ENCODE measurements around the gene RNF220. TPM values are rescaled to one million over a fixed set of nuclear protein-coding genes. Genes with fewer than 3 reads are reported as not detected.

Gene RNF220
- total RNA-seq, 1 donor from 2014 or later: 47.1 TPM

- no peaks in the 10 kb centered on the region for H3K79me2 ChIP-seq (ENCODE audit: insufficient read depth, low read length)
- Mint-ChIP-seq H3K36me3 (ENCODE audit: low read depth, unreplicated experiment) (no peaks in the 10 kb centered on the region), H3K4me1 (ENCODE audit: low read depth, unreplicated experiment) (peaks cover 14% of the 10 kb centered on the region), H3K4me3 (ENCODE audit: unreplicated experiment) (no peak overlapping the region), H3K9me3 (ENCODE audit: unreplicated experiment) (peaks cover 1% of the 10 kb centered on the region), H3K27me3 (ENCODE audit: low read depth, unreplicated experiment) (peaks cover 39% of the 10 kb centered on the region), H3K27ac (ENCODE audit: unreplicated experiment) (no peak overlapping the region)
- H3K27ac ChIP-seq (ENCODE audit: low read depth, low read length): no peak overlapping the region
- no peak for TF ChIP-seq EZH2 (IDR thresholded peaks at IDR 0.05; ENCODE audit: insufficient read depth, low read length)
- TF ChIP-seq, protein P1, sequence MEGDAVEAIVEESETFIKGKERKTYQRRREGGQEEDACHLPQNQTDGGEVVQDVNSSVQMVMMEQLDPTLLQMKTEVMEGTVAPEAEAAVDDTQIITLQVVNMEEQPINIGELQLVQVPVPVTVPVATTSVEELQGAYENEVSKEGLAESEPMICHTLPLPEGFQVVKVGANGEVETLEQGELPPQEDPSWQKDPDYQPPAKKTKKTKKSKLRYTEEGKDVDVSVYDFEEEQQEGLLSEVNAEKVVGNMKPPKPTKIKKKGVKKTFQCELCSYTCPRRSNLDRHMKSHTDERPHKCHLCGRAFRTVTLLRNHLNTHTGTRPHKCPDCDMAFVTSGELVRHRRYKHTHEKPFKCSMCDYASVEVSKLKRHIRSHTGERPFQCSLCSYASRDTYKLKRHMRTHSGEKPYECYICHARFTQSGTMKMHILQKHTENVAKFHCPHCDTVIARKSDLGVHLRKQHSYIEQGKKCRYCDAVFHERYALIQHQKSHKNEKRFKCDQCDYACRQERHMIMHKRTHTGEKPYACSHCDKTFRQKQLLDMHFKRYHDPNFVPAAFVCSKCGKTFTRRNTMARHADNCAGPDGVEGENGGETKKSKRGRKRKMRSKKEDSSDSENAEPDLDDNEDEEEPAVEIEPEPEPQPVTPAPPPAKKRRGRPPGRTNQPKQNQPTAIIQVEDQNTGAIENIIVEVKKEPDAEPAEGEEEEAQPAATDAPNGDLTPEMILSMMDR (IDR thresholded peaks at IDR 0.05; ENCODE audit: insufficient read depth, low read depth, low read length): no peak
- no peaks in the 10 kb centered on the region for H4K20me1 ChIP-seq (ENCODE audit: insufficient read depth, low read length)
- no peak overlapping the region for H3K4me3 ChIP-seq (ENCODE audit: insufficient read depth, low read depth, low read length)
- no peak overlapping the region for H3K4me2 ChIP-seq (ENCODE audit: low read length)
- peaks cover 3% of the 10 kb centered on the region for H3K4me1 ChIP-seq (ENCODE audit: insufficient read depth, low read length)
- DNase-seq (ENCODE audit: low read depth) (no peak), FAIRE-seq (no peak)
- no peak overlapping the region for H3K9ac ChIP-seq (ENCODE audit: low read length)
- H2AFZ ChIP-seq (ENCODE audit: low read depth, low read length): no peak overlapping the region
- H3K9me3 ChIP-seq (ENCODE audit: insufficient read depth, low read depth, low read length): no peaks in the 10 kb centered on the region
- H3K27me3 ChIP-seq (ENCODE audit: insufficient read depth, low read length): peaks cover 35% of the 10 kb centered on the region
- no peaks in the 10 kb centered on the region for H3K36me3 ChIP-seq (ENCODE audit: insufficient read depth, low read length)
Observed at GRCh38 chr1:44511769-44512168, 106.7 kb downstream of the RNF220 start.

DNA sequence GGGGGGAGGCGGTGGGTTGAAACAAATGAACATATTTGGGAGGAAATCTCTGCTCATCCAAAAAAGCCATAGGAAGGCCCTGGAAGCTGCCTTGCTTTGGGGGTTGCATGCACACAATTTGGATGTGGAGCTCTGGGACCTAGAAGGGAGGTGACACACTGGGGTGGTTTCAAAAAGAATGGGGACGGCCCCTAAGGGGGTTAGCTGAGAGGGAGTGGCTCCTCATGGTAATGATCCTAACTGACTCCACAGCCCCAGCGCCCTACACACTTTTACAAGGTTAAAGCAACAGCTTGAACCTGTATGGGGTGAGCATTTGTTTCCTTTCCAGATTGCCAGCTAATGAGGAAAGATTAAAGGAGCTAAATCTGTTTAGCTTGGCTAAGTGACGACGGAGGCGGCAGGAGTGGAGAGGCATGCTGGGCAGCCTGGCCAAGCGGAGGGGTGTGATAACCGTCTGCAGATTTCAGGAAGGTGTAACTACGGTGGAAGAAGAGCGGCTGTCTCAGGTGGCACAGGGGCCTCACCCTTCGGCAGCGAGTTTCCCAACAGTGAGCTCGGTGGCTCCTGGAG, 107.3 kb downstream of the RNF220 start:
- no peaks in the 10 kb centered on the region for H3K36me3 ChIP-seq (ENCODE audit: insufficient read depth, low read length)
- Mint-ChIP-seq H3K4me3 (ENCODE audit: unreplicated experiment) (peak overlapping the region; percentile 17), H3K27me3 (ENCODE audit: low read depth, unreplicated experiment) (peaks cover 36% of the 10 kb centered on the region), H3K36me3 (ENCODE audit: low read depth, unreplicated experiment) (peaks cover 3% of the 10 kb centered on the region), H3K27ac (ENCODE audit: unreplicated experiment) (no peak overlapping the region), H3K9me3 (ENCODE audit: unreplicated experiment) (peaks cover 1% of the 10 kb centered on the region), H3K4me1 (ENCODE audit: low read depth, unreplicated experiment) (peaks cover 11% of the 10 kb centered on the region)
- no peaks in the 10 kb centered on the region for H4K20me1 ChIP-seq (ENCODE audit: insufficient read depth, low read length)
- H3K4me1 ChIP-seq (ENCODE audit: insufficient read depth, low read length): peaks cover 3% of the 10 kb centered on the region
- no peak overlapping the region for H3K4me2 ChIP-seq (ENCODE audit: low read length)
- H3K79me2 ChIP-seq (ENCODE audit: insufficient read depth, low read length): no peaks in the 10 kb centered on the region
- H3K27me3 ChIP-seq (ENCODE audit: insufficient read depth, low read length): peaks cover 36% of the 10 kb centered on the region
- no peak overlapping the region for H3K27ac ChIP-seq (ENCODE audit: low read depth, low read length)
- H2AFZ ChIP-seq (ENCODE audit: low read depth, low read length): no peak overlapping the region
- no peak overlapping the region for H3K9ac ChIP-seq (ENCODE audit: low read length)
- no peak for FAIRE-seq
- TF ChIP-seq, protein P1 (IDR thresholded peaks at IDR 0.05; ENCODE audit: insufficient read depth, low read depth, low read length): no peak
- TF ChIP-seq EZH2 (IDR thresholded peaks at IDR 0.05; ENCODE audit: insufficient read depth, low read length): no peak
- H3K4me3 ChIP-seq (ENCODE audit: insufficient read depth, low read depth, low read length): no peak overlapping the region
- DNase-seq (ENCODE audit: low read depth): no peak
- no peaks in the 10 kb centered on the region for H3K9me3 ChIP-seq (ENCODE audit: insufficient read depth, low read depth, low read length)

DNA sequence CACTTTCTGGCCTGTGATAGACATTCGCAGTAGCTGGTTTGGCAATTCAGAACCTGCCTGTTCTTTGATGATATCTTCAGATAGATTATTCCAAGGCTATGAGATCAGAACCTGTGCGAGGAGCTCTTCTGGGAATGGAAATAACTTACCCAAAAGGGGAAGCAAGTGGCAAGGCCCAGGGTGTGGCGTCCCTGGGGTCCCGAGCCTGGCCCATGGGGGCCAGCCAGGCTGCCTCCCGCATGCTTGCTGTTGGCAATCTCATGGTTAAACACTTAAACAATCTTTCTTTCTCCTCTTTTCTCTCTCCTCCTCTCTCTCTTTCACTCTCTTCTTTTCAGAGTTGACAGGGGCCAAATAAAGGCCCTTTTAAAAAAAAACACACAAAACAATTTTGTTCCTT, 108.1 kb downstream of the RNF220 start:
- Mint-ChIP-seq H3K4me3 (ENCODE audit: unreplicated experiment) (no peak overlapping the region), H3K27me3 (ENCODE audit: low read depth, unreplicated experiment) (peaks cover 31% of the 10 kb centered on the region), H3K27ac (ENCODE audit: unreplicated experiment) (no peak overlapping the region), H3K4me1 (ENCODE audit: low read depth, unreplicated experiment) (peaks cover 7% of the 10 kb centered on the region), H3K9me3 (ENCODE audit: unreplicated experiment) (peaks cover 1% of the 10 kb centered on the region), H3K36me3 (ENCODE audit: low read depth, unreplicated experiment) (peaks cover 3% of the 10 kb centered on the region)
- FAIRE-seq (no peak), DNase-seq (ENCODE audit: low read depth) (no peak)
- H3K9ac ChIP-seq (ENCODE audit: low read length): no peak overlapping the region
- no peak overlapping the region for H2AFZ ChIP-seq (ENCODE audit: low read depth, low read length)
- no peaks in the 10 kb centered on the region for H4K20me1 ChIP-seq (ENCODE audit: insufficient read depth, low read length)
- H3K4me3 ChIP-seq (ENCODE audit: insufficient read depth, low read depth, low read length): no peak overlapping the region
- peaks cover 33% of the 10 kb centered on the region for H3K27me3 ChIP-seq (ENCODE audit: insufficient read depth, low read length)
- no peak for TF ChIP-seq EZH2 (IDR thresholded peaks at IDR 0.05; ENCODE audit: insufficient read depth, low read length)
- TF ChIP-seq, protein P1 (IDR thresholded peaks at IDR 0.05; ENCODE audit: insufficient read depth, low read depth, low read length): no peak
- H3K4me2 ChIP-seq (ENCODE audit: low read length): no peak overlapping the region
- H3K79me2 ChIP-seq (ENCODE audit: insufficient read depth, low read length): no peaks in the 10 kb centered on the region
- H3K9me3 ChIP-seq (ENCODE audit: insufficient read depth, low read depth, low read length): no peaks in the 10 kb centered on the region
- H3K4me1 ChIP-seq (ENCODE audit: insufficient read depth, low read length): peaks cover 3% of the 10 kb centered on the region
- H3K36me3 ChIP-seq (ENCODE audit: insufficient read depth, low read length): no peaks in the 10 kb centered on the region
- no peak overlapping the region for H3K27ac ChIP-seq (ENCODE audit: low read depth, low read length)

Data from astrocyte (in vitro differentiated cells and primary cell).